K562 (cell line): Measurements from ENCODE around the gene OTULINL. TPM values are rescaled to one million over a fixed set of nuclear protein-coding genes. Genes with fewer than 3 reads are reported as not detected.

Experiments used
- ATAC-seq: fragments of 200-7000 bp; cut with Tn5 transposase; 3 replicates; pipeline ENCODE4 v1.9.1; 2020; ENCODE audit warnings: moderate library complexity
- BruUV-seq: library from RNA; stranded (reverse); fragments of 400-500 nt; replicated peaks from 2 replicates; lab custom pipeline; 2021; lab: Mats Ljungman, UMichigan
- CTCF ChIA-PET: fragments of 300-600 bp; formaldehyde crosslinking; extraction: SDS; loops from one replicate; lab custom pipeline; 2021; ENCODE audit warnings: low intra/inter-chr PET ratio; lab: Yijun Ruan, JAX
- POLR2A ChIA-PET: fragments of 300-600, 350-650 bp; sonication (Branson Sonifier 250); formaldehyde crosslinking; extraction: SDS; loops from one replicate; lab custom pipeline; 2021; ENCODE audit warnings: antibody characterized with exemption, inconsistent platforms; lab: Yijun Ruan, JAX
- DNase-seq, 4 experiments: peaks; one replicate each; pipeline versions ENCODE4 v3.0.0 to v3.0.0-alpha.2; 2011 to 2018; ENCODE audit warnings: low spot score in 3 of 4, mixed read lengths in 3 of 4; ENCODE audit errors: extremely low read depth in 1 of 4
- FAIRE-seq: peaks from 2 replicates; lab custom pipeline; 2011; peaks lifted over from hg19 to GRCh38; lab: Jason Lieb, UNC
- H2AFZ ChIP-seq: 2 replicates; pipeline ENCODE4 v1.6.0; 2011; ENCODE audit warnings: low read depth, low read length, control low read depth, inconsistent platforms
- H3K27ac ChIP-seq: fragments of 200-600 bp; 3 replicates; pipeline ENCODE4 v1.8.0; 2011; ENCODE audit warnings: low read depth, mild to moderate bottlenecking, control low read depth, inconsistent platforms, low read length, moderate library complexity, mixed read lengths; ENCODE audit errors: extremely low read depth
- H3K27me3 ChIP-seq, 2 experiments: fragments of 300-600 bp in 1 of 2; 2 replicates in 1 of 2; 3 replicates in 1 of 2; pipeline versions ENCODE4 v1.6.0 to v1.8.0; 2011; ENCODE audit warnings: inconsistent platforms in 2 of 2, low read length in 2 of 2, mild to moderate bottlenecking in 1 of 2, mixed read lengths in 1 of 2, moderate library complexity in 1 of 2; ENCODE audit not compliant: control insufficient read depth in 2 of 2, insufficient read depth in 2 of 2
- H3K36me3 ChIP-seq: fragments of 300-600 bp; 3 replicates; pipeline ENCODE4 v1.8.0; 2011; ENCODE audit warnings: mild to moderate bottlenecking, low read length, inconsistent platforms; ENCODE audit not compliant: control insufficient read depth, insufficient read depth
- H3K4me1 ChIP-seq, 2 experiments: fragments of 200-600 bp in 1 of 2; replicated peaks in 1 of 2; 2 replicates in 1 of 2; 3 replicates in 1 of 2; pipeline versions ENCODE4 v1.5.1 to v1.8.0; 2011; ENCODE audit warnings: inconsistent platforms in 2 of 2, low read length in 2 of 2, mild to moderate bottlenecking in 1 of 2, mixed read lengths in 1 of 2, moderate library complexity in 1 of 2; ENCODE audit not compliant: control insufficient read depth in 2 of 2, insufficient read depth in 2 of 2
- H3K4me2 ChIP-seq: 2 replicates; pipeline ENCODE4 v1.6.1; 2011; ENCODE audit warnings: low read length, control low read depth, inconsistent platforms, mixed read lengths; ENCODE audit not compliant: insufficient read depth
- H3K4me3 ChIP-seq: fragments of 200-600 bp; sonication (generic), shearing (Covaris generic); 2 replicates; pipeline ENCODE4 v1.5.1; 2016; ENCODE audit warnings: control low read depth, inconsistent platforms
- H3K79me2 ChIP-seq: fragments of 200-600 bp; 3 replicates; pipeline ENCODE4 v1.8.0; 2011; ENCODE audit warnings: low read length, inconsistent platforms; ENCODE audit not compliant: control insufficient read depth, insufficient read depth
- H3K9ac ChIP-seq, 2 experiments: 2 replicates each; pipeline versions ENCODE4 v1.6.0 to v1.6.1; 2011; ENCODE audit warnings: low read depth in 2 of 2, low read length in 2 of 2, control low read depth in 1 of 2, inconsistent platforms in 1 of 2, mild to moderate bottlenecking in 1 of 2, mixed read lengths in 1 of 2; ENCODE audit not compliant: insufficient read depth in 1 of 2
- H3K9me1 ChIP-seq: one replicate; pipeline ENCODE4 v1.6.0; 2011; ENCODE audit warnings: inconsistent platforms, mild to moderate bottlenecking, low read length, moderate library complexity; ENCODE audit not compliant: control insufficient read depth, insufficient read depth
- H3K9me3 ChIP-seq: replicated peaks from 2 replicates; pipeline ENCODE4 v1.5.1; 2011; ENCODE audit warnings: low read depth, low read length, inconsistent platforms; ENCODE audit not compliant: control insufficient read depth, insufficient read depth
- H4K20me1 ChIP-seq: replicated peaks from 2 replicates; pipeline ENCODE4 v1.6.1; 2011; ENCODE audit warnings: low read length, inconsistent platforms, mixed read lengths; ENCODE audit not compliant: control insufficient read depth, insufficient read depth
- CAMTA2 ChIP-seq: fragments of 250-450 bp; sonication (Bioruptor Pico); conservative IDR thresholded peaks from 2 replicates; pipeline ENCODE4 v1.5.1; 2022
- IFI16 ChIP-seq: fragments of 250-450 bp; sonication (Bioruptor Pico); IDR thresholded peaks from 2 replicates; pipeline ENCODE4 v2.1.2; 2022; ENCODE audit warnings: mild to moderate bottlenecking, inconsistent platforms
- IRF9 ChIP-seq: fragments of 450-650 bp; IDR thresholded peaks from 2 replicates; pipeline ENCODE4 v1.6.1; 2016; ENCODE audit warnings: missing biosample characterization, missing genetic modification characterization
- POLR2B ChIP-seq: fragments of 450-650 bp; IDR thresholded peaks from 2 replicates; pipeline ENCODE4 v1.6.1; 2018; ENCODE audit warnings: low read depth; ENCODE audit not compliant: partially characterized antibody
- ZNF41 ChIP-seq: fragments of 250-450 bp; sonication (Bioruptor Pico); conservative IDR thresholded peaks from 2 replicates; pipeline ENCODE4 v1.4.0; 2020; ENCODE audit warnings: mild to moderate bottlenecking
- WGBS: fragments of 100-300 bp; shearing (Covaris generic); methylation state at CpG from one replicate; pipeline ENCODE4 v1.1.6; 2016; ENCODE audit warnings: low coverage, mixed read lengths; ENCODE audit not compliant: insufficient coverage; ENCODE audit errors: missing lambda C conversion rate; 5-methylcytosine and 5-hydroxymethylcytosine counted together
- in situ Hi-C: fragments of 300-500 bp; cut with MboI; formaldehyde crosslinking; loops from 4 replicates; pipeline ENCODE4 v1.15.0; 2018; ENCODE audit warnings: inconsistent platforms, mixed read lengths
- intact Hi-C: fragments of 100-400 bp; cut with micrococcal nuclease; formaldehyde crosslinking; loops from 2 replicates; pipeline ENCODE4 v1.14.2; 2022
- polyA plus RNA-seq, 8 experiments: library from polyadenylated mRNA; depleted of rRNA in 4 of 8; stranded (reverse) in 5 of 8; unstranded in 3 of 8; fragments of >200 nt; fragmentation: Nextera tagmentation in 2 of 8; fragmentation: Illumina TruSeq in 1 of 8; extraction: Ambion mirVana in 2 of 8; extraction: Trizol in 1 of 8; gene quantifications; 2 replicates each; pipeline versions ENCODE4 v1.2.1 to v1.2.3, GENCODE V29; 2011 to 2014; ENCODE audit warnings: inconsistent platforms in 1 of 8, missing spikeins in 1 of 8
- total RNA-seq, 7 experiments: library from RNA; depleted of rRNA in 6 of 7; stranded (reverse); fragments of >200 nt in 6 of 7; fragmentation: Illumina TruSeq in 2 of 7; extraction: Trizol in 2 of 7; gene quantifications; 2 replicates each; pipeline versions ENCODE4 v1.2.1 to v1.2.3, GENCODE V29; 2011 to 2021; ENCODE audit warnings: low replicate concordance in 1 of 7

The OTULINL gene
- total and polyA plus RNA-seq, 9 of the 15 experiments (the other 6 are each of a cell fraction or from before 2014, with no cell fraction given), result 0.13 to 0.18 TPM; not detected in 7

- Histone ChIP-seq H3K9me1 (no peaks in the 10 kb centered on the region), H3K9ac (no peak overlapping the region), H4K20me1 (no peaks in the 10 kb centered on the region), H3K36me3 (no peaks in the 10 kb centered on the region), H3K4me1 (no peaks in the 10 kb centered on the region), H3K27ac (no peak overlapping the region), H2AFZ (no peak overlapping the region), H3K4me2 (no peak overlapping the region), H3K27me3 (peaks cover 3 to 6% of the 10 kb centered on the region in 2 experiments; a peak in 1 of 5 replicates), H3K4me3 (no peak overlapping the region), H3K9me3 (no peaks in the 10 kb centered on the region), H3K79me2 (no peaks in the 10 kb centered on the region)
- in situ Hi-C loops (no loop called here), intact Hi-C loops (no loop called here)
- ATAC-seq, result no peak
- ChIA-PET CTCF (no interaction called here), POLR2A (no interaction called here)
- DNase-seq, result no peak
- TF ChIP-seq ZNF41 (CRISPR knock-in tag) (no peak), POLR2B (no peak), IFI16 (CRISPR knock-in tag) (no peak), CAMTA2 (no peak), IRF9 (tag) (no peak)
- FAIRE-seq, result no peak
- BruUV-seq, result no TSS peak
- 0% methylated on average over 2 of the region's 2 CpGs for WGBS
Measured at GRCh38 chr5:14556015-14556414, 25.6 kb upstream of the OTULINL start.
